Activated T-cell treated with anti-CD3 and anti-CD28 coated beads for 48 hours (primary cell): ENCODE data around the gene CLK2.
"Not testable (repeated sequence)": the region's sequence is repeated elsewhere in the genome, so short reads cannot be mapped to it uniquely, and the experiment has no call there.

ENCODE experiments used
- DNase-seq: peaks from one replicate; pipeline ENCODE4 v3.0.0-alpha.2; 2020; ENCODE audit warnings: low read depth

Gene CLK2

GRCh38 chr1:155296661-155297060 is 23.4 kb upstream of the CLK2 start:
- no peak for DNase-seq

GRCh38 chr1:155295942-155296267 is 22.6 kb upstream of the CLK2 start:
- no peak for DNase-seq

- no peak for DNase-seq
Measured at GRCh38 chr1:155295183-155295941, 22.1 kb upstream of the CLK2 start.

- no peak for DNase-seq
Measured at GRCh38 chr1:155294520-155295182, 21.3 kb upstream of the CLK2 start.

- no peak for DNase-seq
Measured at GRCh38 chr1:155293086-155293749, 19.9 kb upstream of the CLK2 start.

GRCh38 chr1:155291006-155291405 is 17.7 kb upstream of the CLK2 start:
- not testable (repeated sequence) for DNase-seq

GRCh38 chr1:155287987-155288543 is 14.8 kb upstream of the CLK2 start:
- no peak for DNase-seq

GRCh38 chr1:155286544-155286943 is 13.2 kb upstream of the CLK2 start:
- DNase-seq, result no peak

- DNase-seq, result no peak
Measured at GRCh38 chr1:155285631-155286044, 12.3 kb upstream of the CLK2 start.

- DNase-seq, result no peak
Measured at GRCh38 chr1:155285063-155285462, 11.8 kb upstream of the CLK2 start.

GRCh38 chr1:155284476-155284875 is 11.2 kb upstream of the CLK2 start:
- no peak for DNase-seq

GRCh38 chr1:155282488-155283091 is 9.3 kb upstream of the CLK2 start:
- no peak for DNase-seq

- DNase-seq, result no peak
Measured at GRCh38 chr1:155279268-155279667, 6.0 kb upstream of the CLK2 start.

- no peak for DNase-seq
Measured at GRCh38 chr1:155278689-155279160, 5.4 kb upstream of the CLK2 start.

GRCh38 chr1:155277902-155278688 is 4.8 kb upstream of the CLK2 start:
- peak; percentile 70 for DNase-seq

GRCh38 chr1:155277070-155277901 is 4.0 kb upstream of the CLK2 start, which contains the start of gene HCN3:
TSS of gene HCN3 (plus strand) at chr1:155277463. CDS start at chr1:155277591, 128 bp downstream.
- DNase-seq, result peak; percentile 95

- no peak for DNase-seq
Measured at GRCh38 chr1:155272466-155273342, 600 bp downstream of the CLK2 start.

- no peak for DNase-seq
Measured at GRCh38 chr1:155269381-155269780, 3.9 kb downstream of the CLK2 start.

GRCh38 chr1:155268630-155269029 is 4.7 kb downstream of the CLK2 start:
- no peak for DNase-seq

- no peak for DNase-seq
Measured at GRCh38 chr1:155267373-155267772, 5.9 kb downstream of the CLK2 start.
